Effector CD4-positive, alpha-beta T cell (primary cell): ENCODE data around the gene TTC17.
"Not testable (repeated sequence)": the region's sequence is repeated elsewhere in the genome, so short reads cannot be mapped to it uniquely, and the experiment has no call there.

ENCODE experiments used
- DNase-seq: peaks from one replicate; pipeline ENCODE4 v3.0.0-alpha.2; 2020

Gene TTC17

DNA sequence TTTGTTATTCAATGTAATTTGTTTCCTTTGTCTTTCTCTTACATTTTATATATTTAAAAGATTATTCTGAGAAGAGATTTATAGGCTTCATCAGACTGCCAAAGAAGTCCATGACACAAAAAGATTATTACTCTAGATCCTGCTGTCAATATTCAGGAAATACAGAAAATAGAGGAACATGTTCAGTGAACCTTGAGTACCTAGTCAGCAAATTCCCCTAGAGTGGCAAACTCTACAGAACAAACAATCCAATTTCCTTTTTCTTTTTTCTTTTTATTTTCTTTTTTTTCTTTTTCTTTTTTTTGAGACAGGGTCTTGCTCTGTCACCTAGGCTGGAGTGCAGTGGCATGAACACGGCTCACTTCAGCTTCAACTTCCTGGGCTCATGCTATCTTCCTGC, 23.9 kb downstream of the TTC17 start:
- DNase-seq, result no peak

DNA sequence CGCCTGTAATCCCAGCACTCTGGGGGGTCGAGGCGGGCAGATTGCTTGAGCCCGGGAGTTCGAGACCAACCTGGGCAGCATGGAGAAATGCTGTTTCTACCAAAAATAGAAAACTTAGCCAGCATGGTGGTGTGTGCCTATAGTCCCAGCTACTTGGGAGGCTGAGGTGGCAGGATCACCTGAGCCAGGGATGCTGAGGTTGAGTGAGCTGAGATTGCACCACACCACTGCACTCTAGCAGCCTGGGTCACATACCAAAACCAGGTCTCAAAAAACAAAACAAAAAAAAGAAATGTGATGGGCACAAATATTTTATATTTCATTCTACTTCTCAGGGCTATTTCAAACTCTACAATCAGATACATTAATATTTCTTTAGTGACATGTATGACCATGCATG, 25.7 kb downstream of the TTC17 start:
- DNase-seq, result no peak

DNA sequence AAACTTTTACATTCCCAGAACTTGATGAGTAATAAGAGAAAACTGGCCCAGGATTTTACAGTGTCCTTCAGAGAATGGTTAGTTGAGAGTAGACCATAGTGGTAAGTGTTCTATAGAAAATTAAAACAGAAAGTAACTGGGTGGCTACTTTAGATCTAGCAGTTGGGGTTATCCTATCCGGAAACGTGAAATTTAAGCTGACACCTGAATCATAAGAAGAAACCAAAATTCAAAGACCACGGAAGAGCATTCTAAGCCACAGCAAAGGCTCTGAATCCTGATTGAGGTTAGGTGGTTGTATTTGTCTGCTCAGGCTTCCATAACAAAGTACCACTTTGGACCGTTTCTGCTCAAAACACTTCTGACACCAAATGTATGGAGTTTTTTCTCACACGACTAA, 34.0 kb downstream of the TTC17 start:
- DNase-seq, result no peak

DNA sequence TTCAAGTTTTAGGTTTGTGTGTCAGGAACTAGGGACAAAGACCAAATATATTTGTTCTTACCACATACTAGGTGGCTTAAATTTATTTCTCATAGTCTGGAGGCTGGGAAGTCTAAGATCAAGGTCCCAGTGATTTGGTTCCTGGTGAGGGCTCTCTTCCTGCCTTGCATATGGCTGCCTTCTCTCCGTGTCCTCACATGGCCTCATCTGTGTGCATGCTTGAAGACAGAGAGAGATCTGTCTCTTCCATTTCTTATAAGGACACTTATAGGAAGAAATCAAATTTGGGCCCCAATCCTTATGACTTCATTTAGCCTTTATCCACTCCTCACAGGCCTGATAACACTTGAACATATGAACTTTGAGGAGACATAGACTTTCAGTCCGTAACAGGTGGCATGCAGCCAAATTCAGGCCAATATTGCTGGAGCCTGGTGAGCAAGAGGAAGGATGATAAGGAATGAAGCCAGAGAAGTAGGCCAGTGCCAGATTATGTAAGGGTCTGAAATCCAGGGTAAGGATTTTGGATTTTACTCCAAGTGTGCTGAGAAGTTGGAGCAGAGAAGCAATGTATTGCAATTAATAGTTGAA, 35.1 kb downstream of the TTC17 start:
- DNase-seq, result no peak

DNA sequence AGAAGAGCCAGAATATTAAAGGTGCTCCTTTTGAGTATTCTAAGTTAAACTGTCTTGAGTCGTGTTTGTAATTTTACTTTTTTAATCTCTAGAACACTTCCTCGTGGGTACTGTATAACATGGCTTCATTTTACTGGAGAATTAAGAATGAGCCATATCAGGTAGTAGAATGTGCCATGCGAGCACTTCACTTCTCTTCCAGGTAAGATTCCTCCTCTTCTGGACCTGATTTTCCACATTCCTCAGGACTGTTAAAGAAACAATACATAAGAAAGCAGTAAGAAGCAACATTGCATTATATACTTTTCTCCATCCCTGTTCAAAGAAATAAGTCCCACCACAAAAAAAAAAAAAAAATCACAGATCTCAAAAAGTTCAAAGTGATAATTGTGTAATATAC, 37.9 kb downstream of the TTC17 start:
- DNase-seq, result no peak

DNA sequence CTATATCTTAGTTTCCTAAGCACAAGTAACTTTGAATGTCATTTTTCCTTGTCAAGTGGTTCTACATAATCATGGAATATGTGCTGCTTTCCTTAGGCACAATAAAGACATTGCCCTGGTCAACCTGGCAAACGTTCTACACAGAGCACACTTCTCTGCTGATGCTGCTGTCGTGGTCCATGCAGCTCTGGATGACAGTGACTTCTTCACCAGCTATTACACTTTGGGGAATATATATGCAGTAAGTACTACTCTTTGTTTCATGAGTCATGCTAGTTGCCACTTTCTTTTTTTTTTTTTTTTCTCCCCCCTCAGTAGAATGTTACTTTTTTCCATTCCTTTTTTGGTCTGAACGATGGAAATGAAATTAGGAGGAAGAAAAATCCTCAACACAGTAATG, 38.5 kb downstream of the TTC17 start:
- DNase-seq, result no peak

DNA sequence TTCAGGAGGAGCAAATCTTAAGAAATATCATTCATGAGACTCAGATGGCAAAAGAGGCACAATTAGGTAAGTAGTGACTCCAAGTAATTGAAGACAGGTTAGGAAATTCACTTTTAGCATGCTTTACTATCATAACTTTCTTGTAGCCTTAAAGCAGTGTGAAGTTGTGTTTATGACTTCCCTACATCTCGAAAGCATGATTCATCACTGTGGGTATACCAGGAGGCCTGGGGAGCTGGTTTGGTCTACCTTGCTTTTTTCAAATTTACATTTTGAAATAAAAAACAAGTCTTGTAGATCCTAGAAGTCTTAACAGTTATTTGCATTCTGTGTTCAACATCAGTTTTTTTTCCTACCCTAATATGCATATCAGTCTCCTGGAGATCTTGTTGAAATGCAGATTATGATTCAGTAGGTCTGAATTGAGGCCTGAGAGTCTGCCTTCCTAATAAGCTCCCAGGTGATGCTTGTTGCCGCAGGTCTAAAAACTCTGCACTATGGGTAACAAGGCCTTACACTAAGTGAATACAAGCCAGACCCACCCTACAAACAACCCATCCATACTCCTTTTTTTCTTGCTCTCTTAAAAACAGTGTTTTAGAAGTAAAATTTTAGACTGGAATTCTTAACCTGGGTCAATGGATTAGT, 41.4 kb downstream of the TTC17 start:
- no peak for DNase-seq

DNA sequence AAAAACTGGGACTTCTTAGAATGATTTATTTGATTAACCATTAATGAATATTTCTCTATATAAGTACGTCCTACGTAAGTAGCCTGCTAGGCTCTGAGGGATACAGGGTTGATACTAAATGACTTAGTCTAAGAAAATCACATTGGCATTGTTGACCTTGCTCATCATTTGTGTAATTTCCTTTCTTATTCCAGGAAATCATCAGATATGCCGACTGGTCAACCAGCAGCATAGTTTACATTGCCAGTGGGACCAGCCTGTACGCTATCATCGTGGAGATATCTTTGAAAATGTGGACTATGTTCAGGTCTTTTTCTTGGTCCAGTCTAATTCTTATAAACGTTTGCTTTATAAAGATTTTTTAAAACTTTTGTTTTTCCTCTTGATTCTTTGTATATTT, 42.5 kb downstream of the TTC17 start:
- DNase-seq, result no peak

DNA sequence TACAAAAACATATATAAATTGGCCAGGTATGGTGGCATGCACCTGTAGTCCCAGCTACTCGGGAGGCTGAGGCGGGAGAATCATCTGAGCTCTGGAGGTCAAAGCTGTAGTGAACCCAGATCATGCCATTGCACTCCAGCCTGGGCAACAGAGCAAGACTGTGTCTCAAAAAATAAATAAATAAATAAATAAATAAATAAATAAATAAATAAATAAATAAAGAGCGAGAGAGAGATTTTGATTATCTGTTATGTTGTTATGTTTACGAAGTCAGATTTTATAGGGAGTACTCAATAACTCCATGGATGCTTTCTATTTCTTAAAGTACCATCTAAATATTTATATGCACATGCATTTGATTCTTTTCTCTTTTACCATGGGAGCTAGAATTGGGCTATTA, 43.1 kb downstream of the TTC17 start:
- not testable (repeated sequence) for DNase-seq

DNA sequence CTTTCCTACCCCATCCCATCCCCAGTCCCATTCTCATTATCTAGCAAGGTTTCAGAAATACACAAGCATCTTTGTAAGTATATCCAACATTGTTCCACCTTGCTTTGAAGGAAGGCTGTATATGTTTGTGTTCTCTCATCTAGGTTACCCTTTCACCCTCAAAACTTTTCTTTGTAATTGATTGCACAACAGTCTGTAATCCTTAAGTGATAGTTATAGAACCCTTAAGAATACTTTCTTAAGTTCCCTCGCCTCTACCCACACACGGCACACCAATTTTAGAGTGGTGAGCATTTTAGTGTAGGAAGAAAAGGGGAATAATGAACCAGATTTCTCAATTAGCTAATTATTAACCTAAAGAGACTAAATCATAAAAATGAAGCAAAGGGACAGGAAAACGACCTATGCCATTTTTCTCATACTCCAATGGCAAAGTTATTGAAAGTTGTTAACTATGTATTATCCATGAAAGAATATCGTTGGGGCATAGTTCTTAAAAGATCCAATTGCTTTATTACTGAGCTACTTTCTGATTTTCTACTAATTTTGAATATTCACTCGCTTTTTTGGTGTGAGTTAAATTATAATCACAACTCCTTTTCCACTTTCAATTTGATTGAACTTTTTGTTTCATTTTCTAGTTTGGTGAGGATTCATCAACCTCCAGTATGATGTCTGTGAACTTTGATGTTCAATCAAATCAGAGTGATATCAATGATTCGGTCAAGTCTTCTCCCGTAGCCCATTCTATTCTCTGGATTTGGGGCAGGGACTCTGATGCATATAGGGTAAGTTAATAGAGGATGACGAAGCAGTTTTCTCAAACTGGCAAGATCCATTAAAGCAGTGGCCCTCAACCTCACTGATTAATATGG, 44.9 kb downstream of the TTC17 start:
- no peak for DNase-seq

DNA sequence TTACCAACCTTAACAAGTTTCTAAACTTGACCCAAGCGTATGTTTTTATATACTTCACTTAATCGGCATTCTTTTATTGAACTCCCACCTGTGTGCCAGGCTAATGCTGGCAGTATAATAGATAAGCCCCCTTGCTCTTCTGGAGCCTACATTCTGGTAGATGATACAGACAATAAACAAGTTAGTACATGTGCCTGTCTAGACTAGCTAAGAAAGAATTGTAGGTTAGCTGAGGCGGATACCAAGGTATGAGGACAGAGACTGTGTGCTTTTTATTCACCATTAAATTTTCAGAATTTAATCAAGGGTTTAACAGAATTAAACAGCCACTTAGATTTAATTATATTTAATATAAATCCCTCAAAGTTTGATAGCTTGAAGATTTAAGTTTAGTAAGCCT, 45.7 kb downstream of the TTC17 start:
- no peak for DNase-seq

DNA sequence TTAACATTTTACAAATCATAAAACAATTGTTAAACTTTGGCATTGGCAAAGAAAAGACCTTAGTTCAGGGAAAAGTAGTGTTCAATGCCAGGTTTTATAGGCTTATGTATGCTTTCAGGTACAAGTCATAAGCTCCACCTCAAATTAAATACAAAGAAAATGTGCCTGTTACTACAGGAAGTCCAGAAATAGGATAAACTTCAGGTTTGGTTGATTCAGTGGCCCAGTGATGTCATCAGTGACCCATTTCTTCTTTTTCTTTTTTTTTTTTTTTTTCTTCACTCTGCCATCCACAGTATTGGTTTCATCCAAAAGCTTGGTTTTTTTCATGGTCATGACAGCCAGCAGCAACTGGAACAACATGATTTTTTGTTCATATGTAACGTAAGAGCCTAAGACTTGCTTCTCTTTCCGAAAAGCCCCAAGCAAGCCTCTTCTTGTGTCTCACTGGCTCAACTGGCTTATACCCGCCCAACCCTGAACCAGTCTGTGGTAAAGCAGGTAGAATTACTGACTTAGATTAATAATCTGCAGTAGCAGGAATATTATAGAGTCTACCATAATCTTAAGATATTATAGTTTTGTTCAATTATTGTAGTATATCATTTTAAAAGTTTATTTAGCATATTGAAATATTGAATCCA, 46.2 kb downstream of the TTC17 start:
- no peak for DNase-seq

DNA sequence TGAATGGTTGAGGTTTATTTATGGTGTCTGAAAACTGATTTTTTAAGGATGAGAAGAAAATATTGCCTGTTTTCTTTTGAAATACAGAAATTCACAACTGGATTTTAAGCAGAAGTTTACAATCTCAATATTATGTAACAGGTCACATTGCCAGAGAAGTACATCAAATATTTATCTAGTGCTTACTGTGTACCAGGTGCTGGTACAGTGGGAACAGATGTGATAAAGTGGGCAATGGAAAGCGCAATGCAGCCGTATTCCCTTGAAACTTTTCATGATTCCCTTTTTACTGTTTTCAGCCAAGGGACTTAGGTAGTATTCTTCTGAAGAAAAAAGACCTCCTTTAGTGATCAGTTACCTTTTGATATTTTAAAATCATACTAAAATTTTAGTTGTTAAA, 49.6 kb downstream of the TTC17 start:
- DNase-seq, result no peak

DNA sequence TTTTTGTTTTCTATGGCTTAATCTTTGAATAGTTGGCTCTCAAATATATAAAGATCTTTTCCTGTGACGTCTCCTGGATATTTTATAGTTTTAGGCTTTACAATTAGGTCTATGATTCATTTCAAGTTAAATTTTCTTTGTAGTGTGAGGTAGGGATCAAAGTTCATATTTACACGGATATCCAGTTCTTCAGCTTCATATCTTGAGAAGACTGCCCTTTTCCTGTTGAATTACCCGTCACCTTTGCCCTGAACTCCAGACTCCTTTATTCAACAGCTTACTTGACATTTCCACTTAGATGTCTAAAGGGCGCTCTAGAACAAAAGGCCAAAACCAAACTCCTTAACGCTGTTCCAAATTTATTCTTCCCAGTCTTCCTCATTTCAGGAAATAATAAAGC, 51.7 kb downstream of the TTC17 start:
- DNase-seq, result no peak

DNA sequence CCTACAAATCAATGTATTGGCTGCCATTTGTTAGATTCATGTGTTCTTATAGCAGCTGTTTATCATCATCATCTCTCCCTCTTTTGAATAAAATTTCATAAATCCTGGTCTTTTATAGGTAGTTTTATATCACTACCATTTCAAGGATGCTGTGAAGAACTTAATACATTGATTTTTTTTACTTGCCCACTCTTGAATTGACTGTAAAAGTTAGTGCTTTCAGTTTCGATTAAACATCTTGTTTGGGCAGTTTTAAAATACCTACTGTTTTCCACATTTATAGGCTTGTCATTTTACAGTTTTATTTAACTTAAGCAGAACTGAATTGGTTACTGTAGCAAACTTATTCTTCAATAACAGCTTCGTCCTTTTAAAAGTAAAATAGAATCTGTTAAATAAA, 59.5 kb downstream of the TTC17 start:
- DNase-seq, result no peak

DNA sequence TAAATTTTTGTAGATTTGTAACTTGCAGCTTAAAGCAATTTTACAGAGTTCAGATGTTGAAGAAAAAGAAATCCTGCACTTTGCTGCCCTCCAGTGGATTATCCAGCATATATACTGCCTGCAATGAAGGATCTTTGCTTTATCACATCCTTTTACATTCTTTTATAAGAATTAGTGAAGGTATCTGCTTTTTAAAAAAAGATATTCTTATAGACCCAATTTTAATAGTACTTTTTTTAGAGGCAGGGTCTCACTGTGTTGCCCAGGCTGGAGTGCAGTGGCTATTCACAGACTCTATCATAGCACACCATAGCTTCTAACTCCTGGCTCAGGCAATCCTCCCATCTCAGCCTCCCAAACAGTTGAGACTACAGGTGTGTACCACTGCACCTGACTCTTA, 60.7 kb downstream of the TTC17 start:
- DNase-seq, result no peak

DNA sequence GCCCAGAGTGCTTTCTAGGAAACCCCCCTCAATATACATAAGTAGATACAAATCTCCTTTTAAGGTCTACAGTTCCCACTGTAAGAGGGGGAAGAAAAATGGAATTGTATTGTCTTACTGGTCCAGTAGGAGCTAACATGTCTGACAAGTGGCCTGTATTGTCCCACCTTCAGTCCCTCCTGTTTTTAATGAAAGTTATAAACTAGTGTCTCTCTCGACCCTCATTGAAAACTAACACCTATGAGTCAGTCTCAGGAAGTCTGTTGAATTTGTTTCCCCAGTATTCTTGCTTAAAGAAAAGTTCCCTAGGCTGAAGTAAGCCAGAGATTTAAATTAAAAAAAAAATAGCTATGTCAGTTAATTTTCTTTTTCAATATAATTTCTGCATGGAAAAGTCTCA, 69.3 kb downstream of the TTC17 start:
- DNase-seq, result no peak

DNA sequence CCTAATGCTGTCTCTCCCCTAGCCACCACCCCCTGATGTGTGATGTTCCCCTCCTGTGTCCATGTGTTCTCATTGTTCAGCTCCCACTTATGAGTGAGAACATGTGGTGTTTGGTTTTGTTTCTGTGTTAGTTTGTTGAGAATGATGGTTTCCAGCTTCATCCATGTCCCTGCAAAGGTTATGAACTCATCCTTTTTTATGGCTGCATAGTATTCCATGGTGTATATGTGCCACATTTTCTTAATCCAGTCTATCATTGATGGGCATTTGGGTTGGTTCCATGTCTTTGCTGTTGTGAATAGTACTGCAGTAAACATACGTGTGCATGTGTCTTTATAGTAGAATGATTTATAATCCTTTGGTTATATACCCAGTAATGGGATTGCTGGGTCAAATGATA, 72.2 kb downstream of the TTC17 start:
- DNase-seq, result not testable (repeated sequence)

DNA sequence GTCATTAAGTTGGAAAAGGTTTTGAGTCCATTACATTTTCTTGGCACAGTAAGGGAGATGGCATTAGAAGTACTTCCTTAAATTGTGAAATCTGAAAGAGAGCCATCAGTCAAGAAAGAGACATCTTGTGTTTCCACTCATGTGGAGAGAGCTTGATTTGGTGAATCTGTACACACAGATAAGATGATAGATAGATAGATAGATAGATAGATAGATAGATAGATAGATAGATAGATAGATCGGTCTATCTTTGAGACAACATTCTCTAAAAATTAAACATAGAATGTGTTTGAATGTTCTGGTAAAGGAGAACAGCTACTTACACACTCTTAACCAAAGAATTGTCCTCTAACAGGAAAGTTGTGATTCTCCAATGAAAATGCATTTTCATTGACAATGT, 76.2 kb downstream of the TTC17 start:
- DNase-seq, result no peak

DNA sequence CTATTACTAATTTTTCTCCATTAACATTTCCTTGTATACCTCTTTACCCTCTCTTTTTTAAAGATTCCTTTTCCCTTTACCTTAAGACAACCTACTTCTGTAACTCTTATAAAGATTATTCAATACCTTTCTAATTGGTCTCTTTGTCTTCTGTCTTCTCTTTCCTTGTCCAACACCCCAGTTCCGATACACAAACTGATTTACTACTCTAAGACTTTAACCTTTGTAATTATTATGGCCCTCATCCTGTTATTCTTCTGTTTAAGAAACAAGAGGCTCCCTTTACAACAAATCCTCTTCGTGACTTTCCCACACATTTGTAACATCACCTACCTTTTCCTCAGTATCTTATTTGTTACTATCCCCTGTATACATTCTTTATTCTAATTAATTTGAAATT, 81.8 kb downstream of the TTC17 start:
- DNase-seq, result no peak

DNA sequence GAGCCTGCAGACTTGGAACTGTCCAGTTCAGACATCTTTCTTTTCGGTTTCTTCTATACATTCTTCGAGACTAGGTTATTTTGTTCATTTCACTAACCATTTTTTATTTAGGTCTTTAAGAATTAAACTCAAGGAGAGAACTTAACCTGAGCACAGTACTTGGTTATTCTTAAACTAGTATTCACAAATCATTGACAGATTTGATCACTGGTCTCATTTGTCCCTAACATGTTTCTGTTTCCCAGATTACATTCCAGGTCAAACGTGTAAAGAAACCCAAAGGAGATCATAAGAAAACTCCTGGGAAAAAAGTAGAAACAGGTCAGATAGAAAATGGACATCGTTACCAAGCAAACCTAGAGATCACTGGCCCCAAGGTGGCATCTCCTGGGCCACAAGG, 85.1 kb downstream of the TTC17 start:
- no peak for DNase-seq

DNA sequence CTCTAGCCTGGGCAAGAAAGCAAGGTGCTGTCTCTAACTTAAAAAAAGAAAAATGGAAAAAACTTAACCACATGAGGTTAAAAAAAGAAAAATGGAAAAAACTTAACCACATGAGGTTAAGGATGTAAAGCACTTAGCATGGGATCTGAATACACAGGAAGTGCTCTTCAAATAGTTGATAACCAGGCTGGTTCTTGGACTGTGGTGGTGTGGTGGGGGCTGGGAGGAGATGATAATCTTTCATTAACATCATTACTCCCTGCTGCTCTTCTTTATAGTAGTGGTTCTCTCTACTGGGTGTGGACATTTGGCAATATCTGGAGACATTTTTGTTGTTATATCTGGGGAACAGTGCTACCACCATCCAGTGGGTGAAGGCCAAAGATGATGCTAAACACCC, 88.4 kb downstream of the TTC17 start:
- no peak for DNase-seq

DNA sequence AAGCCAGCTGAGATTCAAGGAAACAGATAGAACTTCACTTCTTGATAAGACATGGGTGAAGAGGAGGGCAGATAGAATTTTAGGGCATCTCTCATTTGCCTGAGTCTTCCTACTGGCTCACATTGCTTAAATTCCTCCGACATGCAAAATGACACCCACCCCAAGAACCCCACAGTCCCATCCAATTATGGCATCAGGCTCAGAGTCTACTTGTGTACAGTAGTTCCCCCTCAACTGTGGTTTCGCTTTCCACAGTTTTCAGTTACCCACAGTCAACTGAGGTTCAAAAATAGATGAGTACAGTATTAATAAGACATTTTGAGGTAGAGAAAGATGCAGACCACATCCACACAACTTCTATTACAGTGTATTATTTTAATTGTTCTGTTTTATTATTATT, 99.8 kb downstream of the TTC17 start:
- no peak for DNase-seq

DNA sequence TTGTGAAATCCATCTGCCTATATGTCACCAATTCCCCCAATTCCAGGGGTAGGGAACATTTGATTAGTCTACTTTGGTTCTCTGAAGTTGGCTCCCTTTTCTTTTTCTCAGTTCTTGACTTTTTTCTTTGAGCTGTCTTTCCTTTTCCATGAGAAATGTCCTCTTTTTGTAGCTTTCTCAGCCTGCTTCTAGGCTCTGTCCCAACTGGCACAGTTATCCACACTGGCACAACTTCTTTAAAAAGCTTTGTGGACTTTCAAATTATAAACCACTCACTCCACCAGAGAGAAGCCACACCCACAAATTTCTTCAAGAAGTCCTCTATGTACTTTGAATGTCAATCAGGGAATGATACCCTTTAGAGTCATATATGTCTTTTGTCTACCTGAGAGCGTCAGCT, 100.5 kb downstream of the TTC17 start:
- no peak for DNase-seq
